ENCODE data around the gene VOPP1.
A peak's percentile ranks its signal among the peaks of the same experiment; 100 is the strongest.

Gene VOPP1

DNA sequence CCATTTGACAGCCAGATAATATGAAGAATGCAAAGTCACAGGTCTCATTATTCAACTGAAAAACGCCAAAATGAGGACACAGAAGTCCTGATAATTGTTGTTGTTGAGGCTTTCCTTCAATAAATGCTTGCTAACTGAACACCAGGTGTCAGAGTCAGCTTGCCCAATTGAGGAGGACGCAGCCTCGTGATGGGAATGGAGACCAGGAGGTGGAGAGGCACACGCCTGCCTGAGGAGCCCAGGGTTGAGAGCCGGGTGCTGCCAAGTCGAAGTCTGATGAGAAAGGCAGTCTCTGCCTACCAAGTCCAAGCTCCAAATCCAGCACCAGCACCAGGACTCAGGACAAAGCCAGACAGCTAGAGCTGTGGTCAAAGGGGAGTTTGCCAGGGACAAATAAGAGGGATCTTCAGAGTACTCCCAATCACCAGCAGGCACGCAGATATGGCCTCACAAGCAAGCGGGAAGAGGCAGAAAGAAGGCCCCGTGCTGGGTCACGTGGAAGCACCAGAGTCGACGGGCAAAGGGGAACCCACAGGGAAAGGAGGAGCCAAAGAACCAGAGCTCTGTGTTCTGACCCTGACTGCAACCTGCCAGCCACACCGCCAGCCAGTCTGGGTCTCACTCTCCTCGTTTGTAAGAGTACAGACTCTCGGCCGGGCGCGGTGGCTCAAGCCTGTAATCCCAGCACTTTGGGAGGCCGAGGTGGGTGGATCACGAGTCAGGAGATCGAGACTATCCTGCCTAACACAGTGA is 47.6 kb downstream of the VOPP1 start:
- DNase-seq (ENCODE audit: low read depth in 2 of 2), result peak in 1 of 2 donors; percentile 21
- no peak for TF ChIP-seq CTCF (IDR thresholded peaks at IDR 0.05; ENCODE audit: low read depth, low read length)
- H3K4me3 ChIP-seq (replicated peaks in 1 of 2; ENCODE audit: low read depth in 2 of 2, low read length in 2 of 2), result no peak overlapping the region

GRCh38 chr7:55523366-55523765 is 48.9 kb downstream of the VOPP1 start:
- TF ChIP-seq CTCF (IDR thresholded peaks at IDR 0.05; ENCODE audit: low read depth, low read length), result no peak
- H3K4me3 ChIP-seq (replicated peaks in 1 of 2; ENCODE audit: low read depth in 2 of 2, low read length in 2 of 2), result no peak overlapping the region
- DNase-seq (ENCODE audit: low read depth in 2 of 2), result no peak

GRCh38 chr7:55521917-55522902 is 50.1 kb downstream of the VOPP1 start:
- H3K4me3 ChIP-seq (replicated peaks in 1 of 2; ENCODE audit: low read depth in 2 of 2, low read length in 2 of 2), result no peak overlapping the region
- no peak for TF ChIP-seq CTCF (IDR thresholded peaks at IDR 0.05; ENCODE audit: low read depth, low read length)
- DNase-seq (ENCODE audit: low read depth in 2 of 2), result no peak

GRCh38 chr7:55521512-55521911 is 50.8 kb downstream of the VOPP1 start:
- TF ChIP-seq CTCF (IDR thresholded peaks at IDR 0.05; ENCODE audit: low read depth, low read length), result no peak
- H3K4me3 ChIP-seq (replicated peaks in 1 of 2; ENCODE audit: low read depth in 2 of 2, low read length in 2 of 2), result no peak overlapping the region
- DNase-seq (ENCODE audit: low read depth in 2 of 2), result no peak

DNA sequence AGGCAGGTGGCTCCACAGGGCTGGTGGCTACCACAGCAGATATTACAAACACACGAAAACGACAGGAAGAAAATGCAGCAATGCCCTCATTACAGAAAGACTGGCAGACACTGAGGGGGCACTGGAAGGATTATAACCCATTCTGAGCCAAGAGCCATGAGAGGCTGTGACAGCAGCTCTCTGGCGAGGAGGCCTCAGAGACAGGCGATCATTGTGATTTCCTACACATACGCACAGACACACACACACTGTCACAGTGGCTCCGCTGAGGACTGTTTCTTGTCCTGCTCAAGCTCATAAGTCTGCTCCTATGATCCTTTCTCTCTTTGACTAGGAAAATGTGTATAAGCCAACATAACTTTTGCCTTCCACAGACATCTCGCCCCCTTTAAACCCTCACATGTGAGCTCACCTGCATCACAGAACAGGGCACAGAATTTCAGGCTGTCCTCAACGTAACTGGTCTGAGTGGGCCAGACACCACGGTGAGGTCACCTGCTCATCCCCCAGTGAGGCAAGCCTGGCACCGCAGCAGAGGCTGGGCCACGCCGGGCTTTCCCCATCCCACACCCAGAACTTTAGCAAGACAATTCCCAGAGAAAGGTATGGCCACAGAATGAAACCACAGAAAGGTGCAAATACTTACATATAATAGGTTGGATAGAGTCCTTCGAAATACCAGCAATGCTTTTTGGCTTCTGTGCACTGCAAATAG is 51.7 kb downstream of the VOPP1 start:
- H3K4me3 ChIP-seq (replicated peaks in 1 of 2; ENCODE audit: low read depth in 2 of 2, low read length in 2 of 2), result no peak overlapping the region
- no peak for TF ChIP-seq CTCF (IDR thresholded peaks at IDR 0.05; ENCODE audit: low read depth, low read length)
- no peak for DNase-seq (ENCODE audit: low read depth in 2 of 2)

DNA sequence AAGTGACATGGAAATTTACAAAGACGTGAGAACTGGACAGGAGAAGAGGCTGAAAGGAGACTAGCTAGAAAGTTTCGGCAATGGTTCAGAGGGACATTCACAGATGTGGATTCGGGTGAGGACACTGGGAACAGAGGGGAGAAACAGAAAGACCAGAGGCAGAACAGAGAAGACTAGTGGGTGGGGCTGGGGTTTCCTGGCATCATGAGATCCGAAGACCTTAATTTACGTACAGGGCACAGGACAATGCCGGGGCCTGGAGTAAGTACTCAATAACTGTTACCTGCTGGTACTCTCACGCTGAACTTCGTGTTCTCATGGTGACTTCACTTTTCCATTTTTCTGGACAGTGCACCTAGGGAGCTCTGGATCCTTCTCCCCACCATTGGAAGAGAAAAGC is 53.5 kb downstream of the VOPP1 start:
- no peak for TF ChIP-seq CTCF (IDR thresholded peaks at IDR 0.05; ENCODE audit: low read depth, low read length)
- DNase-seq (ENCODE audit: low read depth in 2 of 2), result no peak
- no peak overlapping the region for H3K4me3 ChIP-seq (replicated peaks in 1 of 2; ENCODE audit: low read depth in 2 of 2, low read length in 2 of 2)

Measured in cardiac fibroblast (primary cell).